GM23338 (cell line): ENCODE results near the gene KLHL5. TPM values are rescaled to one million over a fixed set of nuclear protein-coding genes. Genes with fewer than 3 reads are reported as not detected.

Source experiments
- ATAC-seq: fragments of 200-7000 bp; cut with Tn5 transposase; 3 replicates; pipeline ENCODE4 v1.9.1; 2020
- DNase-seq: peaks from one replicate; pipeline ENCODE4 v3.0.0-alpha.2; 2015; ENCODE audit warnings: low spot score
- H2AFZ ChIP-seq: fragments of 200-600 bp; sonication (generic); 2 replicates; pipeline ENCODE4 v1.8.0; 2016; ENCODE audit warnings: antibody characterized with exemption, mild to moderate bottlenecking, moderate library complexity
- H3F3A ChIP-seq: fragments of 200-600 bp; sonication (generic); replicated peaks from 2 replicates; pipeline ENCODE4 v1.8.0; 2017; ENCODE audit warnings: antibody characterized with exemption, mixed run types, low read depth
- H3K27ac ChIP-seq: fragments of 200-600 bp; sonication (generic); 2 replicates; pipeline ENCODE4 v1.6.1; 2016; ENCODE audit warnings: low read depth
- H3K27me3 ChIP-seq: fragments of 200-600 bp; sonication (generic); 2 replicates; pipeline ENCODE4 v1.8.0; 2016; ENCODE audit warnings: mild to moderate bottlenecking, mixed run types, moderate library complexity; ENCODE audit not compliant: insufficient read depth
- H3K36me3 ChIP-seq: fragments of 200-600 bp; sonication (generic); 2 replicates; pipeline ENCODE4 v1.8.0; 2016; ENCODE audit warnings: mild to moderate bottlenecking; ENCODE audit not compliant: insufficient read depth
- H3K4me1 ChIP-seq: fragments of 200-600 bp; sonication (generic); 2 replicates; pipeline ENCODE4 v1.8.0; 2016; ENCODE audit warnings: mild to moderate bottlenecking, moderate library complexity; ENCODE audit not compliant: insufficient read depth
- H3K4me2 ChIP-seq: fragments of 200-600 bp; sonication (generic); 2 replicates; pipeline ENCODE4 v1.7.1; 2017; ENCODE audit warnings: mixed run types
- H3K4me3 ChIP-seq: fragments of 200-600 bp; sonication (generic); 2 replicates; pipeline ENCODE4 v1.6.1; 2016; ENCODE audit warnings: mixed run types
- H3K79me2 ChIP-seq: fragments of 200-600 bp; sonication (generic); replicated peaks from 2 replicates; pipeline ENCODE4 v1.8.0; 2017; ENCODE audit warnings: mild to moderate bottlenecking; ENCODE audit not compliant: insufficient read depth
- H3K9me2 ChIP-seq: fragments of 200-600 bp; sonication (generic); 2 replicates; pipeline ENCODE4 v1.8.0; 2017; ENCODE audit not compliant: insufficient read depth
- H4K20me1 ChIP-seq: fragments of 200-600 bp; sonication (generic); replicated peaks from 2 replicates; pipeline ENCODE4 v1.8.0; 2017; ENCODE audit warnings: mild to moderate bottlenecking; ENCODE audit not compliant: insufficient read depth
- H3K27ac Mint-ChIP-seq: 2 replicates; pipeline ENCODE4 v1.8.0; 2020; ENCODE audit warnings: inconsistent platforms, mild to moderate bottlenecking, moderate library complexity, mixed read lengths
- H3K27me3 Mint-ChIP-seq: 3 replicates; pipeline ENCODE4 v1.8.0; 2022; ENCODE audit warnings: low read depth, mild to moderate bottlenecking, moderate library complexity, mixed read lengths, inconsistent platforms; ENCODE audit not compliant: insufficient read depth, poor library complexity
- H3K36me3 Mint-ChIP-seq: 3 replicates; pipeline ENCODE4 v1.8.0; 2021; ENCODE audit warnings: low read depth, mild to moderate bottlenecking, inconsistent platforms, moderate library complexity, mixed read lengths
- H3K4me1 Mint-ChIP-seq: 3 replicates; pipeline ENCODE4 v1.8.0; 2020; ENCODE audit warnings: mild to moderate bottlenecking, inconsistent platforms, mixed read lengths
- H3K4me3 Mint-ChIP-seq: 3 replicates; pipeline ENCODE4 v1.8.0; 2021; ENCODE audit warnings: moderate library complexity, mild to moderate bottlenecking, inconsistent platforms, mixed read lengths
- H3K9me3 Mint-ChIP-seq: 3 replicates; pipeline ENCODE4 v1.8.0; 2020; ENCODE audit warnings: moderate library complexity, mild to moderate bottlenecking, inconsistent platforms, mixed read lengths
- CREB1 ChIP-seq: fragments of 250-450 bp; sonication (Bioruptor Pico); IDR thresholded peaks from 2 replicates; pipeline ENCODE4 v1.5.0; 2020; ENCODE audit warnings: low read depth, mild to moderate bottlenecking, moderate library complexity
- CTCF ChIP-seq, 2 experiments: fragments of 200-600 bp in 1 of 2; sonication (generic) in 1 of 2; conservative IDR thresholded peaks; 2 replicates each; pipeline versions ENCODE4 v1.5.1 to v1.6.1; 2016 to 2017; ENCODE audit warnings: antibody characterized with exemption in 2 of 2, low read depth in 2 of 2, mild to moderate bottlenecking in 2 of 2, moderate library complexity in 1 of 2
- ETS1 ChIP-seq: IDR thresholded peaks from 2 replicates; pipeline ENCODE4 v1.6.1; 2016; ENCODE audit warnings: antibody characterized with exemption
- EZH2 ChIP-seq: fragments of 200-600 bp; sonication (generic); IDR thresholded peaks from one replicate; pipeline ENCODE4 v1.8.0; 2017; ENCODE audit warnings: antibody characterized with exemption, mild to moderate bottlenecking, low read depth; ENCODE audit not compliant: unreplicated experiment
- EZH2phosphoT487 ChIP-seq: fragments of 200-600 bp; sonication (generic); IDR thresholded peaks from one replicate; pipeline ENCODE4 v1.8.1; 2018; ENCODE audit warnings: antibody characterized with exemption; ENCODE audit not compliant: unreplicated experiment
- JUNB ChIP-seq: IDR thresholded peaks from one replicate; pipeline ENCODE4 v1.6.1; 2016; ENCODE audit warnings: antibody characterized with exemption; ENCODE audit not compliant: unreplicated experiment
- NANOG ChIP-seq: IDR thresholded peaks from 2 replicates; pipeline ENCODE4 v1.6.1; 2016; ENCODE audit warnings: antibody characterized with exemption, borderline replicate concordance
- POLR2AphosphoS5 ChIP-seq: IDR thresholded peaks from 2 replicates; pipeline ENCODE4 v1.6.1; 2016; ENCODE audit warnings: antibody characterized with exemption, low read depth
- REST ChIP-seq: IDR thresholded peaks from one replicate; pipeline ENCODE4 v1.6.1; 2018; ENCODE audit warnings: antibody characterized with exemption; ENCODE audit not compliant: unreplicated experiment
- STAT1 ChIP-seq: IDR thresholded peaks from one replicate; pipeline ENCODE4 v1.6.1; 2016; ENCODE audit warnings: antibody characterized with exemption; ENCODE audit not compliant: unreplicated experiment
- ZNF114 ChIP-seq: fragments of 250-450 bp; sonication (Bioruptor Pico); IDR thresholded peaks from 2 replicates; pipeline ENCODE4 v1.5.0; 2020; ENCODE audit warnings: mild to moderate bottlenecking, moderate library complexity
- ZNF331 ChIP-seq: fragments of 250-450 bp; sonication (Bioruptor Pico); IDR thresholded peaks from 2 replicates; pipeline ENCODE4 v1.5.0; 2020; ENCODE audit warnings: low read depth, mild to moderate bottlenecking, moderate library complexity
- ZNF462 ChIP-seq: fragments of 250-450 bp; sonication (Bioruptor Pico); IDR thresholded peaks from 2 replicates; pipeline ENCODE4 v1.5.0; 2020; ENCODE audit warnings: mild to moderate bottlenecking, moderate library complexity
- polyA plus RNA-seq: library from polyadenylated mRNA; unstranded; fragments of >200 nt; fragmentation: Nextera tagmentation; extraction: Ambion mirVana; gene quantifications from 2 replicates; pipeline ENCODE4 v1.2.1, GENCODE V29; 2016
- total RNA-seq: library from RNA; depleted of rRNA; stranded (reverse); fragments of >200 nt; shearing (Covaris generic); gene quantifications from 2 replicates; pipeline ENCODE4 v1.2.3, GENCODE V29; 2014

KLHL5 gene
- total and polyA plus RNA-seq, 2 experiments from 2014 or later, result 9.4 to 24.5 TPM

- Histone ChIP-seq H3K4me3 (no peak overlapping the region), H2AFZ (no peak overlapping the region), H3K9me2 (no peaks in the 10 kb centered on the region), H3K27me3 (no peaks in the 10 kb centered on the region), H3K79me2 (no peaks in the 10 kb centered on the region), H3K4me1 (no peaks in the 10 kb centered on the region), H3K4me2 (no peak overlapping the region), H4K20me1 (peaks cover 2% of the 10 kb centered on the region; the same call in 1 of the 2 replicates), H3K27ac (no peak overlapping the region), H3K36me3 (0 out of 2 replicates have a peak, but pooled peaks cover 3% of the 10 kb centered on the region), H3F3A (no peaks in the 10 kb centered on the region)
- H3K27ac Mint-ChIP-seq, result no peak overlapping the region
- DNase-seq (no peak), ATAC-seq (no peak)
- H3K36me3 Mint-ChIP-seq, result peaks cover 11% of the 10 kb centered on the region
- TF ChIP-seq REST (no peak), STAT1 (no peak), ZNF331 (CRISPR knock-in tag) (no peak), ETS1 (no peak), CREB1 (CRISPR knock-in tag) (no peak), CTCF (conservative IDR thresholded peaks at IDR 0.05; ENCODE audit: low read depth in 2 of 2) (no peak), ZNF462 (CRISPR knock-in tag) (no peak), JUNB (no peak), EZH2phosphoT487 (no peak), ZNF114 (CRISPR knock-in tag) (no peak), NANOG (no peak), EZH2 (no peak), POLR2AphosphoS5 (no peak)
- H3K4me1 Mint-ChIP-seq, result peaks cover 6% of the 10 kb centered on the region; the same call in 2 of the 3 replicates
- H3K9me3 Mint-ChIP-seq, result no peaks in the 10 kb centered on the region; the same call in 2 of the 3 replicates
- H3K27me3 Mint-ChIP-seq, result peaks cover 2% of the 10 kb centered on the region
- no peak overlapping the region for H3K4me3 Mint-ChIP-seq
These were observed 42.2 kb downstream of the KLHL5 start for GRCh38 chr4:39104255-39104654.
